Measurements from ENCODE around the gene ADAMTSL3. TPM values are rescaled to one million over a fixed set of nuclear protein-coding genes. Genes with fewer than 3 reads are reported as not detected.

ADAMTSL3 gene
- total RNA-seq, 3 donors from 2014 or later, result 2.2 to 52.1 (median 4.1) TPM

GRCh38 chr15:83905556-83906273 is 251.8 kb downstream of the ADAMTSL3 start:
- no peaks in the 10 kb centered on the region for H3K9me3 ChIP-seq
- TF ChIP-seq CTCF (IDR thresholded peaks at IDR 0.05), result no peak
- H3K36me3 ChIP-seq (ENCODE audit: low read depth), result no peaks in the 10 kb centered on the region
- H3K4me1 ChIP-seq (ENCODE audit: low read depth), result no peaks in the 10 kb centered on the region
- intact Hi-C loops (cut with DNase I, micrococcal nuclease), result no loop called here
- no peak for DNase-seq
- ATAC-seq, result no peak
- H3K4me3 ChIP-seq, result no peak overlapping the region

DNA sequence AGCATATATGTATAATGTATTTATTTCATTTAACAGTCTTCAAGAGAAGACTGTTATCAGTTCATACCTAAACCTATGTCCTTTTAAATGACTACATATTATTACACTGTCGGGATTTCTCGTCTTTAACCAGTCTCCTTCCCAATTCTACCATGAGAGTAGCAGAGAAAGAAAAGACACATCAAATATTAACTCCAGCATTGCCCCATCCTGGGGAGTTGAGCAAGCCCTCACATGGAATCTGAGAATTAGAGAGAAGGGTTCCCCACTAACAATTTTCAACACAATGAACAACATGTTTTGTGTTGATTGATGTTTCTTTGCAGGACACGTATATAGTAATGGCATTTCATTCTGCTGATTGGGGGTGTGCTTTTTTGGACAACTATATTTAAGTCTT is 257.4 kb downstream of the ADAMTSL3 start:
- ATAC-seq (no peak), DNase-seq (no peak)
- Histone ChIP-seq H3K4me1 (ENCODE audit: low read depth) (no peaks in the 10 kb centered on the region), H3K4me3 (no peak overlapping the region), H3K36me3 (ENCODE audit: low read depth) (no peaks in the 10 kb centered on the region), H3K9me3 (no peaks in the 10 kb centered on the region)
- no peak for TF ChIP-seq CTCF (IDR thresholded peaks at IDR 0.05)
- intact Hi-C loops (cut with DNase I, micrococcal nuclease), result no loop called here

- DNase-seq (no peak), ATAC-seq (no peak)
- intact Hi-C loops (cut with DNase I, micrococcal nuclease), result no loop called here
- Histone ChIP-seq H3K36me3 (ENCODE audit: low read depth) (no peaks in the 10 kb centered on the region), H3K9me3 (no peaks in the 10 kb centered on the region), H3K4me1 (ENCODE audit: low read depth) (no peaks in the 10 kb centered on the region), H3K4me3 (no peak overlapping the region)
- no peak for TF ChIP-seq CTCF (IDR thresholded peaks at IDR 0.05)
Measured at GRCh38 chr15:83912343-83912742, 258.4 kb downstream of the ADAMTSL3 start.

DNA sequence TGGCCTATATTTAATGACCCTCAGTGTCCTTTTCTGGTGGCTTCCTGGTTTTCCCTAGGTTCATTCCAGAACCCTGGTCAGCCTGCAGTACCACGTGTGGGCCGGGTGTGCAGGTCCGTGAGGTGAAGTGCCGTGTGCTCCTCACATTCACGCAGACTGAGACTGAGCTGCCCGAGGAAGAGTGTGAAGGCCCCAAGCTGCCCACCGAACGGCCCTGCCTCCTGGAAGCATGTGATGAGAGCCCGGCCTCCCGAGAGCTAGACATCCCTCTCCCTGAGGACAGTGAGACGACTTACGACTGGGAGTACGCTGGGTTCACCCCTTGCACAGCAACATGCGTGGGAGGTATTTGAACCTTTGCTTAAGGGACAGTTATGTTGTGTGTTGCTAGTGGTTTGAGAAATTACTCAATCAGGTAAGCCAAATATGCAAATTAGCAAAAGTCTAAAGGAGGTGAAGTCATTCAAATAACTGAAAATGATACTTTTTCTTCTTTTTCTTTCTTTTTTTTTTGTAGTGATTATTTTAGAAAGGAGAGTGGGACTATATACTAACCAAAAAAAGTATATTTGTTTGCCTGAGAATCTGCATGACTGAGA is 259.2 kb downstream of the ADAMTSL3 start:
- no peak for DNase-seq
- intact Hi-C loops (cut with DNase I, micrococcal nuclease), result no loop called here
- Histone ChIP-seq H3K36me3 (ENCODE audit: low read depth) (no peaks in the 10 kb centered on the region), H3K4me3 (no peak overlapping the region), H3K9me3 (no peaks in the 10 kb centered on the region), H3K4me1 (ENCODE audit: low read depth) (no peaks in the 10 kb centered on the region)
- ATAC-seq, result no peak
- no peak for TF ChIP-seq CTCF (IDR thresholded peaks at IDR 0.05)

DNA sequence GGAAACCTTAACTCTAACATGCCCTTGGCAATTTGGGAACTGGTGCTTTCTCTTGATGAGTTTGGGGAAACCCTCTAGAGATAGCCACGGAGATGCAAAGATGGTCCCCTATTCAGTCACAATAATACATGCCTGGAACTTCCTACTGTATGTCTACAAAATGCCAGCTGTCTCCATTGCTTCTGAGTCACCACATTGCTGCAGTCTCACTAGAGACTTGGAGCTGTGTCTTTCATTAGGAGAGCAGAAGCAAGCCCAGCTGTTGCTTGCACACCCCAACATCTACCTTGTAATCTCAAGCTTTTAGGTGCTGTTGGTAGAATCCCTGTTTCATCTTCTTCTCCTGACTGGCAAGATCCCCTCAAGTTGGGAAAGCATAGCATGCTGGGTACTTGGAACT is 261.0 kb downstream of the ADAMTSL3 start:
- intact Hi-C loops (cut with DNase I, micrococcal nuclease), result no loop called here
- Histone ChIP-seq H3K36me3 (ENCODE audit: low read depth) (no peaks in the 10 kb centered on the region), H3K4me3 (no peak overlapping the region), H3K4me1 (ENCODE audit: low read depth) (no peaks in the 10 kb centered on the region), H3K9me3 (no peaks in the 10 kb centered on the region)
- ATAC-seq (no peak), DNase-seq (no peak)
- TF ChIP-seq CTCF (IDR thresholded peaks at IDR 0.05), result no peak
